ENCODE data around the gene PTPRU. TPM values are rescaled to one million over a fixed set of nuclear protein-coding genes. Genes with fewer than 3 reads are reported as not detected.

Gene PTPRU
- total RNA-seq, 1 experiment from 2014 or later, result 41.4 TPM

DNA sequence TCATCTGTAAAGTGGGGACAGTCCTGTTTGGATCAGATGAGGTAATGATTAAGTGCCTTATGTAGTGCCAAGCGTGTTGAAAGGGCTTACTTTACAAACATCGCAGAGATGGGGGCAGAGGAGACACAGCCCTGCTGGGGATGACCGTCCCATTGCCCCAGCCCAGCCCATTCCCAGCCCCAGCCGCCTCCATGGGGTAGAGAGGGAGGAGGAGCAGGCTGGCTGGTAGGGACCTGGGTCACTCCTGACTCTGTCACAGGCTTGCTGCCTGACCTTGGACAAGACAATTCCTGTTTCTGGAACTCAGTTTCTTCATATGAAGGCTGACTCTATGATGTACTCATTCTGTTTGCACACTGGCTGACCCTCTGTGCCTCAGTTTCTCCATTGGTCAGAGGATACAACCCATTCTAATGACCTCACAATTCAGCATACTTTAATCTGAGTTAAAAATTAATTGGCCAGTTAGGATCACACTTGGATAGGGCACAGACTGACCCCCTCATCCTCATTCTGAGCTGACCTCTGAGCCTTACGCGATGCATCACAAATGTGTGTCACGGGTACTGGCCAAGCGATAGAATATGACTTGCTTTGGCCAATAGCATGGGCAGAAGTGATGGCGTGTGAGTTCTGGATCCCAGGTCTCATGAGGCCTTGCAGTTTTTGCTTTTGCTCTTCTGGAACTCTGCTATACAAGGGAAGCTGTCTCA lies 91.1 kb downstream of the PTPRU start:
- intact Hi-C loops (cut with micrococcal nuclease; ENCODE audit: unreplicated experiment), result no loop called here
- no peak overlapping the region for H3K4me3 ChIP-seq (ENCODE audit: low read depth, low read length)
- TF ChIP-seq, protein P1, sequence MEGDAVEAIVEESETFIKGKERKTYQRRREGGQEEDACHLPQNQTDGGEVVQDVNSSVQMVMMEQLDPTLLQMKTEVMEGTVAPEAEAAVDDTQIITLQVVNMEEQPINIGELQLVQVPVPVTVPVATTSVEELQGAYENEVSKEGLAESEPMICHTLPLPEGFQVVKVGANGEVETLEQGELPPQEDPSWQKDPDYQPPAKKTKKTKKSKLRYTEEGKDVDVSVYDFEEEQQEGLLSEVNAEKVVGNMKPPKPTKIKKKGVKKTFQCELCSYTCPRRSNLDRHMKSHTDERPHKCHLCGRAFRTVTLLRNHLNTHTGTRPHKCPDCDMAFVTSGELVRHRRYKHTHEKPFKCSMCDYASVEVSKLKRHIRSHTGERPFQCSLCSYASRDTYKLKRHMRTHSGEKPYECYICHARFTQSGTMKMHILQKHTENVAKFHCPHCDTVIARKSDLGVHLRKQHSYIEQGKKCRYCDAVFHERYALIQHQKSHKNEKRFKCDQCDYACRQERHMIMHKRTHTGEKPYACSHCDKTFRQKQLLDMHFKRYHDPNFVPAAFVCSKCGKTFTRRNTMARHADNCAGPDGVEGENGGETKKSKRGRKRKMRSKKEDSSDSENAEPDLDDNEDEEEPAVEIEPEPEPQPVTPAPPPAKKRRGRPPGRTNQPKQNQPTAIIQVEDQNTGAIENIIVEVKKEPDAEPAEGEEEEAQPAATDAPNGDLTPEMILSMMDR (IDR thresholded peaks at IDR 0.05; ENCODE audit: insufficient read depth in 1 of 2, low read depth in 1 of 2, low read length in 1 of 2, severe bottlenecking in 1 of 2, unreplicated experiment in 1 of 2), result no peak
- Mint-ChIP-seq H3K27ac (ENCODE audit: unreplicated experiment) (no peak overlapping the region), H3K9me3 (ENCODE audit: unreplicated experiment) (no peaks in the 10 kb centered on the region), H3K36me3 (ENCODE audit: insufficient read depth, unreplicated experiment) (peaks cover 13% of the 10 kb centered on the region), H3K4me1 (ENCODE audit: low read depth, unreplicated experiment) (no peaks in the 10 kb centered on the region), H3K27me3 (ENCODE audit: insufficient read depth, unreplicated experiment) (peaks cover 4% of the 10 kb centered on the region), H3K4me3 (ENCODE audit: unreplicated experiment) (no peak overlapping the region)
- no peaks in the 10 kb centered on the region for H3K36me3 ChIP-seq (ENCODE audit: control insufficient read depth, insufficient read depth, low read length)
- BruUV-seq (replicated peaks), result no TSS peak
- H3K4me1 ChIP-seq, result no peaks in the 10 kb centered on the region
- no peak for DNase-seq
- H3K9me3 ChIP-seq, result no peaks in the 10 kb centered on the region
- H3K27me3 ChIP-seq (replicated peaks; ENCODE audit: control insufficient read depth, insufficient read depth, low read length), result no peaks in the 10 kb centered on the region
- POLR2A ChIA-PET, result no interaction called here
- CTCF ChIA-PET, result no interaction called here

GRCh38 chr1:29329022-29329775 lies 92.9 kb downstream of the PTPRU start:
- no peak overlapping the region for H3K27ac Mint-ChIP-seq (ENCODE audit: unreplicated experiment)
- no peaks in the 10 kb centered on the region for H3K27me3 ChIP-seq (replicated peaks; ENCODE audit: control insufficient read depth, insufficient read depth, low read length)
- H3K4me3 Mint-ChIP-seq (ENCODE audit: unreplicated experiment), result no peak overlapping the region
- POLR2A ChIA-PET, result no interaction called here
- TF ChIP-seq, protein P1 (IDR thresholded peaks at IDR 0.05; ENCODE audit: insufficient read depth in 1 of 2, low read depth in 1 of 2, low read length in 1 of 2, severe bottlenecking in 1 of 2, unreplicated experiment in 1 of 2), result no peak
- CTCF ChIA-PET, result no interaction called here
- H3K36me3 Mint-ChIP-seq (ENCODE audit: insufficient read depth, unreplicated experiment), result peaks cover 8% of the 10 kb centered on the region
- DNase-seq, result no peak
- no peaks in the 10 kb centered on the region for H3K4me1 ChIP-seq
- peaks cover 4% of the 10 kb centered on the region for H3K27me3 Mint-ChIP-seq (ENCODE audit: insufficient read depth, unreplicated experiment)
- no peaks in the 10 kb centered on the region for H3K4me1 Mint-ChIP-seq (ENCODE audit: low read depth, unreplicated experiment)
- BruUV-seq (replicated peaks), result no TSS peak
- no peaks in the 10 kb centered on the region for H3K9me3 Mint-ChIP-seq (ENCODE audit: unreplicated experiment)
- H3K4me3 ChIP-seq (ENCODE audit: low read depth, low read length), result no peak overlapping the region
- H3K36me3 ChIP-seq (ENCODE audit: control insufficient read depth, insufficient read depth, low read length), result no peaks in the 10 kb centered on the region
- H3K9me3 ChIP-seq, result no peaks in the 10 kb centered on the region
- intact Hi-C loops (cut with micrococcal nuclease; ENCODE audit: unreplicated experiment), result no loop called here

DNA sequence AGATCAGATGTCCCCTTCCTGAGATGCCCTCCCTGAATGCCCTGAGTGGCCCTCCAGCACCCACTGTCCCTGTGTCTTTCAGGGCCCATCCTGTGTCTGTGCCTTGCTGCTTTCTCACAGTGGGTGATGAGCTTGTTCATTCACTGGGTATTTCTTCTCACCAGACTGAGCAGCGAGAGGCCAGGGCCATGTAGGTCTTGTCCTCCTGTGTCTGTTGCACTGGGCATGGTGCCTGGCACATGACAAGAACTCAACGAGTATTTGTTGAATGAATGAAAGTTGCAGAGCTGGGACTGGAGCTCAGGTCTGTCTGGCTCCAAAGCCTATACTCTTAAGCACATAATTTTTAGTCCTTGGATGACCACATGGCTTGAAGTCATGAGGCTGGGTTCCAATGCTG lies 93.8 kb downstream of the PTPRU start:
- Mint-ChIP-seq H3K27me3 (ENCODE audit: insufficient read depth, unreplicated experiment) (peaks cover 4% of the 10 kb centered on the region), H3K9me3 (ENCODE audit: unreplicated experiment) (no peaks in the 10 kb centered on the region), H3K27ac (ENCODE audit: unreplicated experiment) (no peak overlapping the region), H3K36me3 (ENCODE audit: insufficient read depth, unreplicated experiment) (no peaks in the 10 kb centered on the region), H3K4me1 (ENCODE audit: low read depth, unreplicated experiment) (no peaks in the 10 kb centered on the region), H3K4me3 (ENCODE audit: unreplicated experiment) (no peak overlapping the region)
- TF ChIP-seq, protein P1 (IDR thresholded peaks at IDR 0.05; ENCODE audit: insufficient read depth in 1 of 2, low read depth in 1 of 2, low read length in 1 of 2, severe bottlenecking in 1 of 2, unreplicated experiment in 1 of 2), result no peak
- Histone ChIP-seq H3K36me3 (ENCODE audit: control insufficient read depth, insufficient read depth, low read length) (no peaks in the 10 kb centered on the region), H3K4me1 (no peaks in the 10 kb centered on the region), H3K9me3 (no peaks in the 10 kb centered on the region), H3K4me3 (ENCODE audit: low read depth, low read length) (no peak overlapping the region), H3K27me3 (replicated peaks; ENCODE audit: control insufficient read depth, insufficient read depth, low read length) (no peaks in the 10 kb centered on the region)
- CTCF ChIA-PET, result no interaction called here
- POLR2A ChIA-PET, result no interaction called here
- DNase-seq, result no peak
- no TSS peak for BruUV-seq (replicated peaks)
- intact Hi-C loops (cut with micrococcal nuclease; ENCODE audit: unreplicated experiment), result no loop called here
